Esophagus muscularis mucosa (tissue), 3 donors: Measurements from ENCODE around the gene ASB18.

ENCODE experiments used
- POLR2A ChIP-seq: fragments of 450-650 bp; IDR thresholded peaks from one replicate; pipeline ENCODE4 v1.6.1; 2017; ENCODE audit warnings: antibody characterized with exemption, moderate library complexity, mild to moderate bottlenecking, low read depth
- POLR2AphosphoS5 ChIP-seq, 2 donors: sonication (generic); formaldehyde crosslinking; IDR thresholded peaks; one replicate each; pipeline ENCODE4 v1.6.1; 2017; ENCODE audit warnings: antibody characterized with exemption in 2 of 2
- TF ChIP-seq, protein P1 (sequence below), 3 experiments: fragments of 200-600 bp in 2 of 3; fragments of 450-650 bp in 1 of 3; sonication (generic) in 2 of 3; IDR thresholded peaks; one replicate each; pipeline ENCODE4 v1.5.1; 2017 to 2019; ENCODE audit warnings: antibody characterized with exemption in 3 of 3, mild to moderate bottlenecking in 2 of 3, moderate library complexity in 1 of 3

DNA sequence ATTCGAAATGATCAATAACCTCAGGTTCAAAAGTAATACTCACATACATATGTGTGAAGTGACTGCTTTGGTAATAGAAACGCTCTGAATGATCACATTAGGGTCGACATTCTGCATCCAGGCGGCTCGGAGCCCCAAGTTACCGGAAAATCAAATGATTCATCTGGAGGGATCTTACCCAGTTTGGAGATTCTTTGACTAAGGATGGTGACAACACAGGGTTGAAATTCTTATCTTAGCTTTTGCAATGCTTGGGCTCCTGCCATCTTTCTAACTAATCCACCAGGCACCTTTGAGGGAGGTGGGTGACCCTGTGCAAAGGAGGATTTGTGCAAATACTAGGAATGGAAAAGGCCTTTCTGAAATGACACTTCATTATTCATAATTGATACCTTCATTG lies 106.8 kb downstream of the ASB18 start:
- TF ChIP-seq, protein P1, sequence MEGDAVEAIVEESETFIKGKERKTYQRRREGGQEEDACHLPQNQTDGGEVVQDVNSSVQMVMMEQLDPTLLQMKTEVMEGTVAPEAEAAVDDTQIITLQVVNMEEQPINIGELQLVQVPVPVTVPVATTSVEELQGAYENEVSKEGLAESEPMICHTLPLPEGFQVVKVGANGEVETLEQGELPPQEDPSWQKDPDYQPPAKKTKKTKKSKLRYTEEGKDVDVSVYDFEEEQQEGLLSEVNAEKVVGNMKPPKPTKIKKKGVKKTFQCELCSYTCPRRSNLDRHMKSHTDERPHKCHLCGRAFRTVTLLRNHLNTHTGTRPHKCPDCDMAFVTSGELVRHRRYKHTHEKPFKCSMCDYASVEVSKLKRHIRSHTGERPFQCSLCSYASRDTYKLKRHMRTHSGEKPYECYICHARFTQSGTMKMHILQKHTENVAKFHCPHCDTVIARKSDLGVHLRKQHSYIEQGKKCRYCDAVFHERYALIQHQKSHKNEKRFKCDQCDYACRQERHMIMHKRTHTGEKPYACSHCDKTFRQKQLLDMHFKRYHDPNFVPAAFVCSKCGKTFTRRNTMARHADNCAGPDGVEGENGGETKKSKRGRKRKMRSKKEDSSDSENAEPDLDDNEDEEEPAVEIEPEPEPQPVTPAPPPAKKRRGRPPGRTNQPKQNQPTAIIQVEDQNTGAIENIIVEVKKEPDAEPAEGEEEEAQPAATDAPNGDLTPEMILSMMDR (IDR thresholded peaks at IDR 0.05) = no peak
- no peak for TF ChIP-seq POLR2A
- TF ChIP-seq POLR2AphosphoS5 (IDR thresholded peaks at IDR 0.05) = no peak
